Hepatocyte (in vitro differentiated cells): Measurements from ENCODE around the gene CCT5. TPM values are rescaled to one million over a fixed set of nuclear protein-coding genes. Genes with fewer than 3 reads are reported as not detected.

Experiments
- DNase-seq: peaks from one replicate; pipeline ENCODE4 v3.0.0-alpha.2; 2016; ENCODE audit warnings: low spot score
- H2AFZ ChIP-seq: fragments of 200-600 bp; sonication (generic); 2 replicates; pipeline ENCODE4 v1.6.0; 2016; ENCODE audit warnings: antibody characterized with exemption, mild to moderate bottlenecking
- H3K27ac ChIP-seq: fragments of 200-600 bp; sonication (generic); 2 replicates; pipeline ENCODE4 v1.5.1; 2016; ENCODE audit warnings: mild to moderate bottlenecking
- H3K27me3 ChIP-seq: fragments of 200-600 bp; sonication (generic); 2 replicates; pipeline ENCODE4 v1.6.1; 2016
- H3K36me3 ChIP-seq: fragments of 200-600 bp; sonication (generic); replicated peaks from 2 replicates; pipeline ENCODE4 v1.5.1; 2016; ENCODE audit warnings: low read depth; ENCODE audit not compliant: insufficient read depth
- H3K4me1 ChIP-seq: fragments of 200-600 bp; sonication (generic); 2 replicates; pipeline ENCODE4 v1.5.1; 2016; ENCODE audit warnings: mild to moderate bottlenecking, moderate library complexity; ENCODE audit not compliant: insufficient read depth
- H3K4me2 ChIP-seq: fragments of 200-600 bp; sonication (generic); 2 replicates; pipeline ENCODE4 v1.6.0; 2016
- H3K4me3 ChIP-seq: fragments of 200-600 bp; sonication (generic); 2 replicates; pipeline ENCODE4 v1.5.1; 2016; ENCODE audit warnings: mild to moderate bottlenecking
- H3K79me2 ChIP-seq: fragments of 200-600 bp; sonication (generic); 2 replicates; pipeline ENCODE4 v1.6.0; 2017; ENCODE audit warnings: mild to moderate bottlenecking
- H3K9me2 ChIP-seq: fragments of 200-600 bp; sonication (generic); replicated peaks from 2 replicates; pipeline ENCODE4 v1.6.0; 2017; ENCODE audit warnings: mild to moderate bottlenecking; ENCODE audit not compliant: insufficient read depth
- H3K9me3 ChIP-seq: fragments of 200-600 bp; sonication (generic); 2 replicates; pipeline ENCODE4 v1.5.1; 2016; ENCODE audit warnings: low read depth, mild to moderate bottlenecking
- H4K20me1 ChIP-seq: fragments of 200-600 bp; sonication (generic); 2 replicates; pipeline ENCODE4 v1.6.0; 2016; ENCODE audit warnings: mild to moderate bottlenecking; ENCODE audit not compliant: insufficient read depth, poor library complexity, severe bottlenecking
- CTCF ChIP-seq: fragments of 200-600 bp; sonication (generic); IDR thresholded peaks from 2 replicates; pipeline ENCODE4 v1.5.1; 2016; ENCODE audit warnings: antibody characterized with exemption, mild to moderate bottlenecking; ENCODE audit not compliant: poor library complexity
- EZH2 ChIP-seq: fragments of 200-600 bp; sonication (generic); IDR thresholded peaks from 2 replicates; pipeline ENCODE4 v1.6.1; 2016; ENCODE audit warnings: antibody characterized with exemption, mild to moderate bottlenecking, borderline replicate concordance
- EZH2phosphoT487 ChIP-seq: fragments of 200-600 bp; sonication (generic); IDR thresholded peaks from one replicate; pipeline ENCODE4 v1.6.1; 2018; ENCODE audit warnings: antibody characterized with exemption, mild to moderate bottlenecking, low read depth, moderate library complexity; ENCODE audit not compliant: unreplicated experiment, severe bottlenecking
- WGBS: methylation state at CpG from one replicate; pipeline ENCODE4 v1.1.6; 2016; ENCODE audit warnings: low lambda C conversion rate; ENCODE audit errors: missing lambda C conversion rate; 5-methylcytosine and 5-hydroxymethylcytosine counted together
- polyA plus RNA-seq: library from polyadenylated mRNA; unstranded; fragments of >200 nt; fragmentation: Nextera tagmentation; extraction: Ambion mirVana; gene quantifications from 2 replicates; pipeline ENCODE4 v1.2.1, GENCODE V29; 2016
- total RNA-seq: library from RNA; depleted of rRNA; stranded (reverse); fragments of >200 nt; gene quantifications from 2 replicates; pipeline ENCODE4 v1.2.3, GENCODE V29; 2014

Gene CCT5
- total and polyA plus RNA-seq, 2 experiments from 2014 or later: 203 to 282 TPM

GRCh38 chr5:10278658-10279279 lies 28.7 kb downstream of the CCT5 start:
- Histone ChIP-seq H3K36me3 (no peaks in the 10 kb centered on the region), H3K9me2 (no peaks in the 10 kb centered on the region), H3K79me2 (no peaks in the 10 kb centered on the region), H3K27me3 (no peaks in the 10 kb centered on the region), H2AFZ (no peak overlapping the region), H3K4me3 (no peak overlapping the region), H3K4me1 (no peaks in the 10 kb centered on the region), H3K4me2 (no peak overlapping the region), H3K27ac (no peak overlapping the region), H3K9me3 (no peaks in the 10 kb centered on the region), H4K20me1 (no peaks in the 10 kb centered on the region)
- no peak for DNase-seq
- no peak for TF ChIP-seq EZH2
- no peak for TF ChIP-seq EZH2phosphoT487
- TF ChIP-seq CTCF: no peak
- 91% methylated on average over 12 of the region's 12 CpGs for WGBS

- H3K4me1 ChIP-seq: no peaks in the 10 kb centered on the region
- H3K9me2 ChIP-seq: no peaks in the 10 kb centered on the region
- 92% methylated on average over 4 of the region's 4 CpGs for WGBS
- no peaks in the 10 kb centered on the region for H3K79me2 ChIP-seq
- H3K4me2 ChIP-seq: no peak overlapping the region
- no peak overlapping the region for H2AFZ ChIP-seq
- no peaks in the 10 kb centered on the region for H3K9me3 ChIP-seq
- H3K27me3 ChIP-seq: no peaks in the 10 kb centered on the region
- TF ChIP-seq EZH2phosphoT487: no peak
- TF ChIP-seq EZH2: no peak
- TF ChIP-seq CTCF: no peak
- no peak overlapping the region for H3K27ac ChIP-seq
- no peak for DNase-seq
- H3K36me3 ChIP-seq: no peaks in the 10 kb centered on the region
- H3K4me3 ChIP-seq: no peak overlapping the region
- H4K20me1 ChIP-seq: no peaks in the 10 kb centered on the region
These were observed 29.2 kb downstream of the CCT5 start for GRCh38 chr5:10279328-10279727.

- H3K9me3 ChIP-seq: no peaks in the 10 kb centered on the region
- DNase-seq: no peak
- no peaks in the 10 kb centered on the region for H3K4me1 ChIP-seq
- no peaks in the 10 kb centered on the region for H3K27me3 ChIP-seq
- no peak overlapping the region for H2AFZ ChIP-seq
- no peak overlapping the region for H3K27ac ChIP-seq
- no peaks in the 10 kb centered on the region for H3K9me2 ChIP-seq
- 86% methylated on average over 7 of the region's 7 CpGs for WGBS
- TF ChIP-seq EZH2phosphoT487 (no peak), EZH2 (no peak)
- H3K79me2 ChIP-seq: no peaks in the 10 kb centered on the region
- no peak overlapping the region for H3K4me2 ChIP-seq
- H3K4me3 ChIP-seq: no peak overlapping the region
- H3K36me3 ChIP-seq: no peaks in the 10 kb centered on the region
- H4K20me1 ChIP-seq: no peaks in the 10 kb centered on the region
These were observed 30.0 kb downstream of the CCT5 start for GRCh38 chr5:10279925-10280720.
